IMR-90 (cell line): Measurements from ENCODE around the gene TMEM117. TPM values are rescaled to one million over a fixed set of nuclear protein-coding genes. Genes with fewer than 3 reads are reported as not detected.

Experiments
- ATAC-seq: fragments of 200-7000 bp; cut with Tn5 transposase; 2 replicates; pipeline ENCODE4 v1.9.1; 2020; ENCODE audit warnings: low read depth, mild to moderate bottlenecking, moderate library complexity
- BruUV-seq: library from RNA; stranded (reverse); fragments of 400-500 nt; replicated peaks from 2 replicates; lab custom pipeline; 2021; lab: Mats Ljungman, UMichigan
- CTCF ChIA-PET: fragments of 300-600 bp; formaldehyde crosslinking; extraction: SDS; loops from one replicate; lab custom pipeline; 2021; ENCODE audit warnings: antibody characterized with exemption; lab: Yijun Ruan, JAX
- POLR2A ChIA-PET: fragments of 300-600 bp; sonication (Branson Sonifier 250); formaldehyde crosslinking; loops from one replicate; lab custom pipeline; 2022; ENCODE audit warnings: antibody characterized with exemption; ENCODE audit not compliant: unreplicated experiment; lab: Charles Lee
- DNase-seq: peaks from one replicate; pipeline ENCODE4 v3.0.0; 2013
- H2AFZ ChIP-seq: replicated peaks from 2 replicates; pipeline ENCODE3; 2013; ENCODE audit warnings: low read length, mild to moderate bottlenecking; ENCODE audit not compliant: poor library complexity
- H2AK5ac ChIP-seq: 2 replicates; pipeline ENCODE4 v1.6.1; 2013; ENCODE audit warnings: low read depth, low read length, inconsistent platforms
- H2AK9ac ChIP-seq: replicated peaks from 2 replicates; pipeline ENCODE3; 2013; ENCODE audit warnings: mild to moderate bottlenecking, low read depth, low read length, moderate library complexity; ENCODE audit not compliant: poor library complexity
- H2BK120ac ChIP-seq: 2 replicates; pipeline ENCODE4 v1.6.1; 2013; ENCODE audit warnings: low read depth, low read length, inconsistent platforms
- H2BK15ac ChIP-seq: 3 replicates; pipeline ENCODE4 v1.6.1; 2013; ENCODE audit warnings: low read depth, low read length, inconsistent platforms
- H2BK20ac ChIP-seq: 2 replicates; pipeline ENCODE4 v1.6.1; 2013; ENCODE audit warnings: low read depth, mild to moderate bottlenecking, inconsistent platforms, low read length, moderate library complexity
- H2BK5ac ChIP-seq: 2 replicates; pipeline ENCODE4 v1.6.1; 2013; ENCODE audit warnings: mild to moderate bottlenecking, low read depth, low read length, inconsistent platforms; ENCODE audit not compliant: poor library complexity, severe bottlenecking
- H3K14ac ChIP-seq: replicated peaks from 2 replicates; pipeline ENCODE4 v1.6.1; 2013; ENCODE audit warnings: low read depth, low read length, inconsistent platforms
- H3K18ac ChIP-seq: 2 replicates; pipeline ENCODE4 v1.6.1; 2013; ENCODE audit warnings: low read depth, low read length, control low read depth
- H3K23ac ChIP-seq: 2 replicates; pipeline ENCODE4 v1.6.1; 2013; ENCODE audit warnings: low read depth, low read length, inconsistent platforms
- H3K27ac ChIP-seq: 2 replicates; pipeline ENCODE4 v1.5.1; 2013; ENCODE audit warnings: mild to moderate bottlenecking, control low read depth, low read length; ENCODE audit not compliant: insufficient read depth
- H3K27me3 ChIP-seq: 2 replicates; pipeline ENCODE4 v1.6.1; 2013; ENCODE audit warnings: low read length; ENCODE audit not compliant: control insufficient read depth, insufficient read depth
- H3K36me3 ChIP-seq: 2 replicates; pipeline ENCODE4 v1.6.1; 2013; ENCODE audit warnings: low read length, mixed read lengths; ENCODE audit not compliant: control insufficient read depth, insufficient read depth
- H3K4ac ChIP-seq: 2 replicates; pipeline ENCODE4 v1.6.1; 2013; ENCODE audit warnings: low read depth, low read length, inconsistent platforms
- H3K4me1 ChIP-seq: 2 replicates; pipeline ENCODE4 v1.6.1; 2013; ENCODE audit warnings: low read length, mixed read lengths; ENCODE audit not compliant: control insufficient read depth, insufficient read depth
- H3K4me2 ChIP-seq: 2 replicates; pipeline ENCODE4 v1.6.1; 2013; ENCODE audit warnings: low read depth, mild to moderate bottlenecking, control low read depth, low read length, moderate library complexity
- H3K4me3 ChIP-seq: 2 replicates; pipeline ENCODE4 v1.5.1; 2013; ENCODE audit warnings: low read depth, mild to moderate bottlenecking, control low read depth, low read length, moderate library complexity; ENCODE audit not compliant: insufficient read depth
- H3K56ac ChIP-seq: 2 replicates; pipeline ENCODE4 v1.6.1; 2013; ENCODE audit warnings: low read length, inconsistent platforms; ENCODE audit not compliant: insufficient read depth; ENCODE audit errors: extremely low read depth
- H3K79me1 ChIP-seq, 2 experiments: 2 replicates each; pipeline ENCODE4 v1.6.1; 2013; ENCODE audit warnings: low read length in 2 of 2, inconsistent platforms in 1 of 2, low read depth in 1 of 2
- H3K9ac ChIP-seq: 2 replicates; pipeline ENCODE4 v1.6.1; 2013; ENCODE audit warnings: low read depth, low read length, control low read depth
- H3K9me1 ChIP-seq: 2 replicates; pipeline ENCODE4 v1.6.1; 2013; ENCODE audit warnings: low read length, inconsistent platforms; ENCODE audit not compliant: insufficient read depth
- H3K9me3 ChIP-seq: 2 replicates; pipeline ENCODE4 v1.6.1; 2013; ENCODE audit warnings: low read length; ENCODE audit not compliant: control insufficient read depth, insufficient read depth
- H4K20me1 ChIP-seq: 2 replicates; pipeline ENCODE4 v1.6.1; 2013; ENCODE audit warnings: low read length, inconsistent platforms; ENCODE audit not compliant: insufficient read depth
- H4K5ac ChIP-seq: 2 replicates; pipeline ENCODE4 v1.6.1; 2013; ENCODE audit warnings: mild to moderate bottlenecking, low read depth, low read length, control low read depth
- H4K8ac ChIP-seq, 2 experiments: 2 replicates each; pipeline ENCODE4 v1.6.1; 2013; ENCODE audit warnings: low read depth in 2 of 2, low read length in 2 of 2, control low read depth in 1 of 2, inconsistent platforms in 1 of 2
- H4K91ac ChIP-seq: 2 replicates; pipeline ENCODE4 v1.6.1; 2013; ENCODE audit warnings: low read depth, low read length, inconsistent platforms; ENCODE audit not compliant: insufficient read depth
- BHLHE40 ChIP-seq: fragments of 150-350 bp; IDR thresholded peaks from 2 replicates; pipeline ENCODE4 v1.6.1; 2016; ENCODE audit warnings: mild to moderate bottlenecking, low read depth, low read length
- CEBPB ChIP-seq: IDR thresholded peaks from 2 replicates; pipeline ENCODE4 v1.6.1; 2012; ENCODE audit warnings: low read depth, low read length, improper control_type of control experiment
- CHD1 ChIP-seq: IDR thresholded peaks from 2 replicates; pipeline ENCODE4 v1.6.1; 2012; ENCODE audit warnings: low read depth, low read length, improper control_type of control experiment
- FOS ChIP-seq: fragments of 150-350 bp; IDR thresholded peaks from 2 replicates; pipeline ENCODE4 v1.6.1; 2016; ENCODE audit warnings: low read depth, low read length
- MAFK ChIP-seq: IDR thresholded peaks from 2 replicates; pipeline ENCODE4 v1.6.1; 2012; ENCODE audit warnings: low read depth, low read length, improper control_type of control experiment
- MAZ ChIP-seq: IDR thresholded peaks from 2 replicates; pipeline ENCODE4 v1.6.1; 2012; ENCODE audit warnings: low read depth, mild to moderate bottlenecking, low read length, improper control_type of control experiment, moderate library complexity, borderline replicate concordance
- MXI1 ChIP-seq: IDR thresholded peaks from 2 replicates; pipeline ENCODE4 v1.6.1; 2012; ENCODE audit warnings: low read depth, mild to moderate bottlenecking, low read length, moderate library complexity, borderline replicate concordance
- NFE2L2 ChIP-seq: fragments of 150-350 bp; IDR thresholded peaks from 2 replicates; pipeline ENCODE4 v1.6.1; 2016; ENCODE audit warnings: low read depth, mild to moderate bottlenecking, low read length
- POLR2A ChIP-seq: IDR thresholded peaks from 2 replicates; pipeline ENCODE4 v1.6.1; 2012; ENCODE audit warnings: mild to moderate bottlenecking, low read depth, low read length
- RAD21 ChIP-seq: IDR thresholded peaks from 2 replicates; pipeline ENCODE4 v1.6.1; 2012; ENCODE audit warnings: low read length, improper control_type of control experiment
- RCOR1 ChIP-seq: IDR thresholded peaks from 2 replicates; pipeline ENCODE4 v1.6.1; 2012; ENCODE audit warnings: mild to moderate bottlenecking, low read length, improper control_type of control experiment; ENCODE audit not compliant: insufficient replicate concordance
- RFX5 ChIP-seq: IDR thresholded peaks from 2 replicates; pipeline ENCODE4 v1.8.0; 2012; ENCODE audit warnings: low read depth, mild to moderate bottlenecking, low read length, moderate library complexity
- SMC3 ChIP-seq: fragments of 150-350 bp; IDR thresholded peaks from 2 replicates; pipeline ENCODE4 v1.6.1; 2016; ENCODE audit warnings: low read depth, mild to moderate bottlenecking, antibody characterized with exemption, low read length, moderate library complexity
- WGBS, 2 experiments: methylation state at CpG; one replicate each; pipeline versions ENCODE4 v1.1.5 to v1.1.7; 2013; ENCODE audit warnings: missing lambda C conversion rate in 2 of 2; ENCODE audit not compliant: insufficient read length in 1 of 2; ENCODE audit errors: extremely low coverage in 2 of 2; 5-methylcytosine and 5-hydroxymethylcytosine counted together
- dilution Hi-C: fragments of 300-500 bp; cut with HindIII; formaldehyde crosslinking; loops from one replicate; pipeline ENCODE4 v1.14.3; 2018; ENCODE audit warnings: low sequenced_read_pairs; ENCODE audit not compliant: unreplicated experiment
- in situ Hi-C: fragments of 300-500 bp; cut with MboI; formaldehyde crosslinking; loops from 3 replicates; pipeline ENCODE4 v1.14.3; 2019; ENCODE audit warnings: low sequenced_read_pairs, inconsistent platforms, mixed read lengths
- intact Hi-C: fragments of 100-400 bp; cut with micrococcal nuclease; formaldehyde crosslinking; loops from 2 replicates; pipeline ENCODE4 v1.10.0; 2022
- polyA plus RNA-seq, 3 experiments: library from polyadenylated mRNA; depleted of rRNA; stranded (reverse); fragments of >200 nt; gene quantifications; 2 replicates each; pipeline ENCODE4 v1.2.3, GENCODE V29; 2012; ENCODE audit warnings: low replicate concordance in 1 of 3
- total RNA-seq: library from RNA; depleted of rRNA; stranded (reverse); fragments of >200 nt; gene quantifications from 2 replicates; pipeline ENCODE4 v1.2.3, GENCODE V29; 2012
- TF ChIP-seq, protein P1 (sequence below): conservative IDR thresholded peaks from 2 replicates; pipeline ENCODE4 v1.5.1; 2012; ENCODE audit warnings: mild to moderate bottlenecking, low read depth, low read length, improper control_type of control experiment
- TF ChIP-seq, protein P2 (sequence below): fragments of 150-350 bp; IDR thresholded peaks from 2 replicates; pipeline ENCODE4 v1.6.1; 2017; ENCODE audit warnings: mild to moderate bottlenecking, antibody characterized with exemption, low read length, low read depth
- TF ChIP-seq, protein P3 (sequence below): fragments of 150-350 bp; IDR thresholded peaks from 2 replicates; pipeline ENCODE4 v1.6.1; 2016; ENCODE audit warnings: low read depth, mild to moderate bottlenecking, low read length, moderate library complexity, borderline replicate concordance

Gene TMEM117
- total and polyA plus RNA-seq, 2 of the 4 experiments (the other 2 are of a cell fraction) = 8.7 to 21.0 TPM

DNA sequence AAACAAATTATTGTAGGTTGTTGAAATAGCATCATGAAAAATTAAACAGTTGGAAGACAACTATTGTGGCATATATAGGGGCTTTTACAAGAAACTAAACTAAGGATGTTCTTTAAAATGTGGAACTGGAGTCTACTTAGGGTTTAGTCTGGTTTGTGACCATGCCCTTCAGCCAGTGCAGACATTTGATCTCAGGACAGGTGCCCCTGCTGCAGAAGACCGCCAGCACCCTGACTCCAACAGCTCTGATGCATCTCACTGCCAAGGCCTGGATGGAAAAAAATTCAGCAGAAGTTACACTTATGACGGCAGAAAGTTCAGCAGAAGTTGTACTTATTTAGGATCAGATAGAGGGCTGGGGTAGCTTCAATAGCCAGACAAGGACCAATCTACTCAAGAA, 51.5 kb downstream of the TMEM117 start:
- Histone ChIP-seq H3K18ac (no peak overlapping the region), H3K27me3 (no peaks in the 10 kb centered on the region), H4K8ac (no peak overlapping the region), H3K4ac (no peak overlapping the region), H3K4me3 (no peak overlapping the region), H3K9ac (no peak overlapping the region), H3K4me2 (no peak overlapping the region), H2BK20ac (no peak overlapping the region), H3K36me3 (no peaks in the 10 kb centered on the region), H4K5ac (no peak overlapping the region), H3K23ac (no peak overlapping the region), H3K27ac (no peak overlapping the region), H2AK9ac (no peak overlapping the region), H3K9me1 (no peaks in the 10 kb centered on the region), H2BK15ac (no peak overlapping the region), H4K20me1 (no peaks in the 10 kb centered on the region), H2AFZ (no peak overlapping the region), H2AK5ac (no peak overlapping the region), H3K79me1 (peaks cover 0 to 3% of the 10 kb centered on the region in 2 experiments; a peak in 2 of 4 replicates), H2BK120ac (no peak overlapping the region), H3K14ac (no peak overlapping the region), H4K91ac (no peak overlapping the region), H3K4me1 (no peaks in the 10 kb centered on the region), H3K56ac (no peak overlapping the region), H3K9me3 (no peaks in the 10 kb centered on the region), H2BK5ac (no peak overlapping the region)
- dilution Hi-C loops = no loop called here
- no TSS peak for BruUV-seq
- no peak for DNase-seq
- in situ Hi-C loops = loop anchor here (10.0 to 25.0 kb wide), 3 partner anchors 113 to 525 kb away; no protein-coding TSS in a partner anchor
- no peak for ATAC-seq
- TF ChIP-seq RAD21 (no peak), NFE2L2 (no peak), SMC3 (no peak), BHLHE40 (no peak), CEBPB (no peak), FOS (no peak), MAZ (no peak), RFX5 (no peak), MAFK (no peak), RCOR1 (no peak), MXI1 (no peak), CHD1 (no peak), POLR2A (no peak)
- TF ChIP-seq, protein P1, sequence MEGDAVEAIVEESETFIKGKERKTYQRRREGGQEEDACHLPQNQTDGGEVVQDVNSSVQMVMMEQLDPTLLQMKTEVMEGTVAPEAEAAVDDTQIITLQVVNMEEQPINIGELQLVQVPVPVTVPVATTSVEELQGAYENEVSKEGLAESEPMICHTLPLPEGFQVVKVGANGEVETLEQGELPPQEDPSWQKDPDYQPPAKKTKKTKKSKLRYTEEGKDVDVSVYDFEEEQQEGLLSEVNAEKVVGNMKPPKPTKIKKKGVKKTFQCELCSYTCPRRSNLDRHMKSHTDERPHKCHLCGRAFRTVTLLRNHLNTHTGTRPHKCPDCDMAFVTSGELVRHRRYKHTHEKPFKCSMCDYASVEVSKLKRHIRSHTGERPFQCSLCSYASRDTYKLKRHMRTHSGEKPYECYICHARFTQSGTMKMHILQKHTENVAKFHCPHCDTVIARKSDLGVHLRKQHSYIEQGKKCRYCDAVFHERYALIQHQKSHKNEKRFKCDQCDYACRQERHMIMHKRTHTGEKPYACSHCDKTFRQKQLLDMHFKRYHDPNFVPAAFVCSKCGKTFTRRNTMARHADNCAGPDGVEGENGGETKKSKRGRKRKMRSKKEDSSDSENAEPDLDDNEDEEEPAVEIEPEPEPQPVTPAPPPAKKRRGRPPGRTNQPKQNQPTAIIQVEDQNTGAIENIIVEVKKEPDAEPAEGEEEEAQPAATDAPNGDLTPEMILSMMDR = no peak
- TF ChIP-seq, protein P2, sequence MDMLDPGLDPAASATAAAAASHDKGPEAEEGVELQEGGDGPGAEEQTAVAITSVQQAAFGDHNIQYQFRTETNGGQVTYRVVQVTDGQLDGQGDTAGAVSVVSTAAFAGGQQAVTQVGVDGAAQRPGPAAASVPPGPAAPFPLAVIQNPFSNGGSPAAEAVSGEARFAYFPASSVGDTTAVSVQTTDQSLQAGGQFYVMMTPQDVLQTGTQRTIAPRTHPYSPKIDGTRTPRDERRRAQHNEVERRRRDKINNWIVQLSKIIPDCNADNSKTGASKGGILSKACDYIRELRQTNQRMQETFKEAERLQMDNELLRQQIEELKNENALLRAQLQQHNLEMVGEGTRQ = no peak
- TF ChIP-seq, protein P3, sequence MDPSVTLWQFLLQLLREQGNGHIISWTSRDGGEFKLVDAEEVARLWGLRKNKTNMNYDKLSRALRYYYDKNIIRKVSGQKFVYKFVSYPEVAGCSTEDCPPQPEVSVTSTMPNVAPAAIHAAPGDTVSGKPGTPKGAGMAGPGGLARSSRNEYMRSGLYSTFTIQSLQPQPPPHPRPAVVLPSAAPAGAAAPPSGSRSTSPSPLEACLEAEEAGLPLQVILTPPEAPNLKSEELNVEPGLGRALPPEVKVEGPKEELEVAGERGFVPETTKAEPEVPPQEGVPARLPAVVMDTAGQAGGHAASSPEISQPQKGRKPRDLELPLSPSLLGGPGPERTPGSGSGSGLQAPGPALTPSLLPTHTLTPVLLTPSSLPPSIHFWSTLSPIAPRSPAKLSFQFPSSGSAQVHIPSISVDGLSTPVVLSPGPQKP = no peak
- ChIA-PET CTCF (no interaction called here), POLR2A (no interaction called here)
- intact Hi-C loops = no loop called here
- 80% methylated on average over 1 of the region's 2 CpGs; no CpG with 5 or more reads in 1 of the 2 experiments for WGBS, 2 experiments
